ENCODE measurements around the gene PHYHD1.

- TF ChIP-seq CTCF (IDR thresholded peaks at IDR 0.05), result no peak
- TF ChIP-seq REST (IDR thresholded peaks at IDR 0.05; ENCODE audit: insufficient read depth in 1 of 2, low read depth in 2 of 2, low read length in 1 of 2), result no peak
Measured at GRCh38 chr9:128893354-128893753, 27.4 kb upstream of the PHYHD1 start.
